ENCODE results near the gene DOK1.

Gene DOK1

GRCh38 chr2:74566076-74566753 is 11.7 kb downstream of the DOK1 start:
- in situ Hi-C loops (cut with MboI; ENCODE audit: low sequenced_read_pairs): no loop called here

- in situ Hi-C loops (cut with MboI; ENCODE audit: low sequenced_read_pairs): no loop called here
Measured at GRCh38 chr2:74566754-74567085, 12.2 kb downstream of the DOK1 start.

- in situ Hi-C loops (cut with MboI; ENCODE audit: low sequenced_read_pairs): no loop called here
Measured at GRCh38 chr2:74567881-74568280, 13.4 kb downstream of the DOK1 start.

GRCh38 chr2:74569686-74570085 is 15.2 kb downstream of the DOK1 start:
- in situ Hi-C loops (cut with MboI; ENCODE audit: low sequenced_read_pairs): no loop called here

GRCh38 chr2:74571058-74571457 is 16.5 kb downstream of the DOK1 start:
- in situ Hi-C loops (cut with MboI; ENCODE audit: low sequenced_read_pairs): no loop called here

- in situ Hi-C loops (cut with MboI; ENCODE audit: low sequenced_read_pairs): no loop called here
Measured at GRCh38 chr2:74572178-74572925, 17.8 kb downstream of the DOK1 start.

- in situ Hi-C loops (cut with MboI; ENCODE audit: low sequenced_read_pairs): no loop called here
Measured at GRCh38 chr2:74573747-74574562, 19.4 kb downstream of the DOK1 start.

- in situ Hi-C loops (cut with MboI; ENCODE audit: low sequenced_read_pairs): loop anchor here (25.0 kb wide), 1 partner anchor 88 kb away; the partner anchor contains the start of genes CCDC142, LBX2 and TTC31
Measured at GRCh38 chr2:74575320-74575719, 20.8 kb downstream of the DOK1 start.

- in situ Hi-C loops (cut with MboI; ENCODE audit: low sequenced_read_pairs): loop anchor here (25.0 kb wide), 1 partner anchor 89 kb away; the partner anchor contains the start of genes CCDC142, LBX2 and TTC31
Measured at GRCh38 chr2:74576211-74576862, 21.8 kb downstream of the DOK1 start.

- in situ Hi-C loops (cut with MboI; ENCODE audit: low sequenced_read_pairs): loop anchor here (25.0 kb wide), 1 partner anchor 90 kb away; the partner anchor contains the start of genes CCDC142, LBX2 and TTC31
Measured at GRCh38 chr2:74576863-74577229, 22.3 kb downstream of the DOK1 start.

- in situ Hi-C loops (cut with MboI; ENCODE audit: low sequenced_read_pairs): loop anchor here (25.0 kb wide), 1 partner anchor 90 kb away; the partner anchor contains the start of genes CCDC142, LBX2 and TTC31
Measured at GRCh38 chr2:74577448-74577847, 22.9 kb downstream of the DOK1 start.

- in situ Hi-C loops (cut with MboI; ENCODE audit: low sequenced_read_pairs): loop anchor here (25.0 kb wide), 1 partner anchor 91 kb away; the partner anchor contains the start of genes CCDC142, LBX2 and TTC31
Measured at GRCh38 chr2:74578408-74578807, 23.9 kb downstream of the DOK1 start.

GRCh38 chr2:74581463-74581862 is 26.9 kb downstream of the DOK1 start:
- in situ Hi-C loops (cut with MboI; ENCODE audit: low sequenced_read_pairs): loop anchor here (10.0 to 25.0 kb wide), 2 partner anchors 47 to 94 kb away; partner anchors contain the start of genes CCDC142, LBX2 and TTC31

- in situ Hi-C loops (cut with MboI; ENCODE audit: low sequenced_read_pairs): loop anchor here (10.0 to 25.0 kb wide), 2 partner anchors 47 to 95 kb away; partner anchors contain the start of genes CCDC142, LBX2 and TTC31
Measured at GRCh38 chr2:74582184-74582583, 27.7 kb downstream of the DOK1 start.

GRCh38 chr2:74583504-74583903 is 29.0 kb downstream of the DOK1 start:
- in situ Hi-C loops (cut with MboI; ENCODE audit: low sequenced_read_pairs): loop anchor here (10.0 to 25.0 kb wide), 2 partner anchors 49 to 96 kb away; partner anchors contain the start of genes CCDC142, LBX2 and TTC31

GRCh38 chr2:74584088-74584645 is 29.6 kb downstream of the DOK1 start:
- in situ Hi-C loops (cut with MboI; ENCODE audit: low sequenced_read_pairs): loop anchor here (10.0 to 25.0 kb wide), 2 partner anchors 49 to 97 kb away; partner anchors contain the start of genes CCDC142, LBX2 and TTC31

- in situ Hi-C loops (cut with MboI; ENCODE audit: low sequenced_read_pairs): loop anchor here (10.0 to 25.0 kb wide), 2 partner anchors 51 to 98 kb away; partner anchors contain the start of genes CCDC142, LBX2 and TTC31
Measured at GRCh38 chr2:74585406-74586185, 31.1 kb downstream of the DOK1 start.

GRCh38 chr2:74587664-74588277 is 33.3 kb downstream of the DOK1 start:
- in situ Hi-C loops (cut with MboI; ENCODE audit: low sequenced_read_pairs): loop anchor here (10.0 to 25.0 kb wide), 2 partner anchors 53 to 100 kb away; partner anchors contain the start of genes CCDC142, LBX2 and TTC31
